Thoracic aorta (tissue), 2 donors: ENCODE results near the gene C4orf50. TPM values are rescaled to one million over a fixed set of nuclear protein-coding genes. Genes with fewer than 3 reads are reported as not detected.

Experiments used
- ATAC-seq: fragments of 150-250 bp; one replicate; pipeline ENCODE4 v1.8.0; 2017; ENCODE audit warnings: low read depth; ENCODE audit not compliant: insufficient number of reproducible peaks, low FRiP score
- DNase-seq: peaks from one replicate; pipeline ENCODE4 v3.0.0-alpha.2; 2020; ENCODE audit warnings: low spot score
- H3K27ac ChIP-seq, 2 donors: fragments of 200-600 bp; sonication (generic); 1 replicate in 1 of 2; 2 replicates in 1 of 2; pipeline ENCODE4 v1.5.1; 2016; ENCODE audit warnings: mild to moderate bottlenecking in 2 of 2, moderate library complexity in 2 of 2
- H3K27me3 ChIP-seq: fragments of 200-600 bp; sonication (generic); replicated peaks from 2 replicates; pipeline ENCODE4 v1.6.0; 2016; ENCODE audit warnings: mild to moderate bottlenecking; ENCODE audit not compliant: insufficient read depth
- H3K36me3 ChIP-seq: fragments of 200-600 bp; sonication (generic); one replicate; pipeline ENCODE4 v1.5.1; 2016
- H3K4me1 ChIP-seq, 2 donors: fragments of 200-600 bp; sonication (generic); 1 replicate in 1 of 2; 2 replicates in 1 of 2; pipeline versions ENCODE4 v1.5.1 to v1.6.0; 2016; ENCODE audit warnings: low read depth in 2 of 2, mild to moderate bottlenecking in 1 of 2; ENCODE audit not compliant: control insufficient read depth in 1 of 2
- H3K4me3 ChIP-seq: fragments of 200-600 bp; sonication (generic); 2 replicates; pipeline ENCODE4 v1.5.1; 2016; ENCODE audit warnings: mild to moderate bottlenecking
- H3K9me3 ChIP-seq: fragments of 200-600 bp; sonication (generic); 2 replicates; pipeline ENCODE4 v1.5.1; 2016
- CTCF ChIP-seq: fragments of 200-600 bp; sonication (generic); IDR thresholded peaks from one replicate; pipeline ENCODE4 v1.5.1; 2019; ENCODE audit warnings: antibody characterized with exemption
- total RNA-seq, 2 donors: library from RNA; depleted of rRNA; stranded (reverse); fragments of >200 nt; gene quantifications; one replicate each; pipeline versions ENCODE4 v1.1.0 to v1.2.3, GENCODE V29; 2016

The C4orf50 gene
- total RNA-seq, 2 donors from 2014 or later = 0.14 TPM; not detected in 1

- H3K27me3 ChIP-seq = no peaks in the 10 kb centered on the region
- no peak for DNase-seq
- no peaks in the 10 kb centered on the region for H3K4me1 ChIP-seq
- H3K36me3 ChIP-seq = no peaks in the 10 kb centered on the region
- H3K4me3 ChIP-seq = no peak overlapping the region
- no peak for ATAC-seq
- no peak overlapping the region for H3K27ac ChIP-seq
- no peaks in the 10 kb centered on the region for H3K9me3 ChIP-seq
- no peak for TF ChIP-seq CTCF
These were observed 90.5 kb downstream of the C4orf50 start for GRCh38 chr4:5927747-5928146.

GRCh38 chr4:5927116-5927515 lies 91.1 kb downstream of the C4orf50 start:
- Histone ChIP-seq H3K36me3 (no peaks in the 10 kb centered on the region), H3K27ac (no peak overlapping the region), H3K9me3 (no peaks in the 10 kb centered on the region), H3K4me1 (no peaks in the 10 kb centered on the region), H3K27me3 (no peaks in the 10 kb centered on the region), H3K4me3 (no peak overlapping the region)
- no peak for TF ChIP-seq CTCF
- no peak for DNase-seq
- ATAC-seq = no peak

GRCh38 chr4:5926598-5926997 lies 91.6 kb downstream of the C4orf50 start:
- Histone ChIP-seq H3K27me3 (no peaks in the 10 kb centered on the region), H3K36me3 (no peaks in the 10 kb centered on the region), H3K4me1 (no peaks in the 10 kb centered on the region), H3K27ac (no peak overlapping the region), H3K4me3 (no peak overlapping the region), H3K9me3 (no peaks in the 10 kb centered on the region)
- DNase-seq (no peak), ATAC-seq (no peak)
- no peak for TF ChIP-seq CTCF

- Histone ChIP-seq H3K4me1 (no peaks in the 10 kb centered on the region), H3K27ac (no peak overlapping the region), H3K27me3 (no peaks in the 10 kb centered on the region), H3K4me3 (no peak overlapping the region), H3K36me3 (no peaks in the 10 kb centered on the region), H3K9me3 (no peaks in the 10 kb centered on the region)
- no peak for TF ChIP-seq CTCF
- DNase-seq = no peak
- no peak for ATAC-seq
These were observed 92.6 kb downstream of the C4orf50 start for GRCh38 chr4:5925419-5926200.

GRCh38 chr4:5924461-5925125 lies 93.6 kb downstream of the C4orf50 start:
- DNase-seq = no peak
- Histone ChIP-seq H3K27me3 (no peaks in the 10 kb centered on the region), H3K9me3 (no peaks in the 10 kb centered on the region), H3K36me3 (no peaks in the 10 kb centered on the region), H3K4me1 (no peaks in the 10 kb centered on the region), H3K4me3 (no peak overlapping the region), H3K27ac (no peak overlapping the region)
- no peak for TF ChIP-seq CTCF
- ATAC-seq = no peak
